MCF 10A (cell line): ENCODE results near the gene CELSR1. TPM values are rescaled to one million over a fixed set of nuclear protein-coding genes. Genes with fewer than 3 reads are reported as not detected.
"Not testable (repeated sequence)": the region's sequence is repeated elsewhere in the genome, so short reads cannot be mapped to it uniquely, and the experiment has no call there.

Source experiments
- BruUV-seq: library from RNA; stranded (reverse); fragments of 400-500 nt; replicated peaks from 2 replicates; lab custom pipeline; 2021; lab: Mats Ljungman, UMichigan
- CTCF ChIA-PET: fragments of 300-600 bp; sonication (Branson Sonifier 250); formaldehyde crosslinking; extraction: SDS; loops from one replicate; lab custom pipeline; 2021; ENCODE audit warnings: antibody characterized with exemption, inconsistent platforms; lab: Yijun Ruan, JAX
- POLR2A ChIA-PET: fragments of 300-600, 350-650 bp; sonication (Branson Sonifier 250); formaldehyde crosslinking; extraction: SDS; loops from one replicate; lab custom pipeline; 2020; ENCODE audit warnings: antibody characterized with exemption, inconsistent platforms; lab: Yijun Ruan, JAX
- DNase-seq: peaks from one replicate; pipeline ENCODE4 v3.0.0-alpha.2; 2018; ENCODE audit not compliant: unreplicated experiment
- H3K27ac Mint-ChIP-seq: one replicate; pipeline ENCODE4 v1.8.0; 2022; ENCODE audit warnings: mild to moderate bottlenecking, low read depth, mixed read lengths; ENCODE audit not compliant: unreplicated experiment
- H3K27me3 Mint-ChIP-seq: one replicate; pipeline ENCODE4 v1.8.0; 2022; ENCODE audit warnings: mixed read lengths; ENCODE audit not compliant: insufficient read depth, unreplicated experiment
- H3K36me3 Mint-ChIP-seq: one replicate; pipeline ENCODE4 v1.8.0; 2022; ENCODE audit warnings: mild to moderate bottlenecking, moderate library complexity, mixed read lengths; ENCODE audit not compliant: insufficient read depth, unreplicated experiment
- H3K4me1 Mint-ChIP-seq: one replicate; pipeline ENCODE4 v1.8.0; 2022; ENCODE audit warnings: mixed read lengths; ENCODE audit not compliant: insufficient read depth, unreplicated experiment
- H3K4me3 Mint-ChIP-seq: one replicate; pipeline ENCODE4 v1.8.0; 2022; ENCODE audit warnings: mild to moderate bottlenecking, moderate library complexity, mixed read lengths; ENCODE audit not compliant: unreplicated experiment
- H3K9me3 Mint-ChIP-seq: one replicate; pipeline ENCODE4 v1.8.0; 2022; ENCODE audit warnings: mixed read lengths; ENCODE audit not compliant: unreplicated experiment
- CTCF ChIP-seq: fragments of 200-600 bp; IDR thresholded peaks from one replicate; pipeline ENCODE4 v1.8.0; 2022; ENCODE audit warnings: antibody characterized with exemption, mild to moderate bottlenecking; ENCODE audit not compliant: unreplicated experiment
- intact Hi-C: fragments of 100-400 bp; cut with micrococcal nuclease; formaldehyde crosslinking; loops from 2 replicates; pipeline ENCODE4 v1.14.1; 2022
- total RNA-seq: library from RNA; stranded (reverse); gene quantifications from 2 replicates; pipeline ENCODE4 v1.2.3, GENCODE V29; 2022

Gene CELSR1
- total RNA-seq, 1 experiment from 2014 or later: 49.1 TPM

GRCh38 chr22:46315976-46316375 is 221.4 kb downstream of the CELSR1 start:
- ChIA-PET CTCF (interaction anchor here (0.6 to 11.2 kb wide), 19 partner anchors 11 to 321 kb away, joined by 3 to 157 read pairs (median 5); partner anchors contain the start of gene TRMU), POLR2A (interaction anchor here (0.7 to 1.9 kb wide), 2 partner anchors 14 to 19 kb away, joined by 3 to 4 read pairs; partner anchors contain the start of gene TRMU)
- no peak for TF ChIP-seq CTCF
- peaks cover 18% of the 10 kb centered on the region for H3K36me3 Mint-ChIP-seq
- no peak overlapping the region for H3K4me3 Mint-ChIP-seq
- no peak overlapping the region for H3K27ac Mint-ChIP-seq
- H3K9me3 Mint-ChIP-seq: no peaks in the 10 kb centered on the region
- no peak for DNase-seq
- BruUV-seq: no TSS peak
- intact Hi-C loops: loop anchor here (2.0 kb wide), 1 partner anchor 309 kb away; no protein-coding TSS in a partner anchor
- no peaks in the 10 kb centered on the region for H3K27me3 Mint-ChIP-seq
- H3K4me1 Mint-ChIP-seq: no peaks in the 10 kb centered on the region

- CTCF ChIA-PET: interaction anchor here (0.8 to 11.2 kb wide), 7 partner anchors 9 to 318 kb away, joined by 3 to 157 read pairs (median 5); no protein-coding TSS in a partner anchor
- BruUV-seq, DNase-seq, H3K9me3 Mint-ChIP-seq, intact Hi-C loops, POLR2A ChIA-PET, H3K4me1 Mint-ChIP-seq, H3K27ac Mint-ChIP-seq, H3K4me3 Mint-ChIP-seq, H3K27me3 Mint-ChIP-seq: not testable (repeated sequence)
- H3K36me3 Mint-ChIP-seq: peaks cover 17% of the 10 kb centered on the region
These were observed 224.6 kb downstream of the CELSR1 start for GRCh38 chr22:46312848-46313247.

GRCh38 chr22:46312056-46312455 is 225.4 kb downstream of the CELSR1 start:
- H3K27ac Mint-ChIP-seq: no peak overlapping the region
- intact Hi-C loops: no loop called here
- no peak for TF ChIP-seq CTCF
- no peaks in the 10 kb centered on the region for H3K9me3 Mint-ChIP-seq
- BruUV-seq: no TSS peak
- no peaks in the 10 kb centered on the region for H3K4me1 Mint-ChIP-seq
- ChIA-PET CTCF (interaction anchor here (0.7 to 11.2 kb wide), 7 partner anchors 191 to 883 kb away, joined by 3 to 157 read pairs (median 4); no protein-coding TSS in a partner anchor), POLR2A (interaction anchor here (0.5 to 0.7 kb wide), 2 partner anchors 229 to 1752 kb away, joined by 3 read pairs; no protein-coding TSS in a partner anchor)
- H3K36me3 Mint-ChIP-seq: peaks cover 17% of the 10 kb centered on the region
- no peak overlapping the region for H3K4me3 Mint-ChIP-seq
- no peak for DNase-seq
- H3K27me3 Mint-ChIP-seq: no peaks in the 10 kb centered on the region

Other genes with a start within 250 kb of the CELSR1 start
- gene GTSE1, start 240.8 kb downstream of the CELSR1 start, total RNA-seq: 12.7 and 19.9 TPM in 2 replicates
- gene TRMU, start 201.9 kb downstream of the CELSR1 start, total RNA-seq: 46.6 and 48.7 TPM in 2 replicates
- gene GRAMD4, start 82.8 kb upstream of the CELSR1 start, total RNA-seq: 15.6 and 23.7 TPM in 2 replicates
- 11.6 and 20.2 TPM in 2 replicates for gene CERK, start 200.6 kb upstream of the CELSR1 start, total RNA-seq
- gene TBC1D22A, start 225.0 kb upstream of the CELSR1 start, total RNA-seq: 26.0 and 27.7 TPM in 2 replicates